AG04450 (cell line): Measurements from ENCODE around the gene CDK17. TPM values are rescaled to one million over a fixed set of nuclear protein-coding genes. Genes with fewer than 3 reads are reported as not detected.

Experiments used
- CTCF ChIA-PET: fragments of 300-600, 350-600 bp; formaldehyde crosslinking; extraction: SDS; loops from one replicate; lab custom pipeline; 2022; ENCODE audit warnings: antibody characterized with exemption, inconsistent platforms; lab: Charles Lee
- POLR2A ChIA-PET: fragments of 350-600 bp; formaldehyde crosslinking; extraction: SDS; loops from one replicate; lab custom pipeline; 2021; ENCODE audit warnings: antibody characterized with exemption, inconsistent platforms; lab: Yijun Ruan, JAX
- DNase-seq: peaks from one replicate; pipeline ENCODE4 v3.0.0-alpha.2; 2011; ENCODE audit warnings: low read depth, low spot score
- H3K27ac ChIP-seq: one replicate; pipeline ENCODE4 v1.5.1; 2012; ENCODE audit warnings: low read depth, low read length, control low read depth
- H3K27me3 ChIP-seq: one replicate; pipeline ENCODE4 v1.6.0; 2012; ENCODE audit warnings: low read length; ENCODE audit not compliant: control insufficient read depth, insufficient read depth
- H3K4me3 ChIP-seq: 2 replicates; pipeline ENCODE4 v1.5.1; 2011; ENCODE audit warnings: mild to moderate bottlenecking, low read depth, low read length, control low read depth
- H3K9me3 ChIP-seq: 2 replicates; pipeline ENCODE4 v1.5.1; 2012; ENCODE audit warnings: low read length; ENCODE audit not compliant: control insufficient read depth, insufficient read depth
- polyA plus RNA-seq: library from polyadenylated mRNA; depleted of rRNA; stranded (reverse); fragments of >200 nt; gene quantifications from 2 replicates; pipeline ENCODE4 v1.2.3, GENCODE V29; 2011
- TF ChIP-seq, protein P1 (sequence below): IDR thresholded peaks from 2 replicates; pipeline ENCODE4 v1.5.1; 2011; ENCODE audit warnings: low read depth, low read length, control low read depth, inconsistent platforms

The CDK17 gene
- polyA plus RNA-seq, 1 experiment: 67.8 TPM

DNA sequence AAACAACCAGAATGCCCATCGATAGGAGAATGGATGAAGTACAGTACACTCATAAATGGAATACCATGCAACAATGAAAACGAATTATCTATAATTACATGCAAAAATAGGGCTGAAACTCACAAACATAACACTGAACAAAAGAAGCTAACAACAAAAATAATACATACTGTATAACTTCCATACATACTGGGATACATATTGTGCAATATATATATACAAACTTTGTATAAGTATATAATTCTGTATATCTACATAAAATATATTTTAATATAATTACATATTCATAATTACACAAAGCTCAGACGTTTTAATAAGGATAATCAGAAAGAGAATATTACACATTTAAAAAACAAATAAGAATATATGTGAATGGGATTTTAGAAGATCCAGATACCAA is 90.2 kb downstream of the CDK17 start:
- POLR2A ChIA-PET: no interaction called here
- Histone ChIP-seq H3K9me3 (no peaks in the 10 kb centered on the region), H3K27ac (no peak overlapping the region), H3K27me3 (no peaks in the 10 kb centered on the region), H3K4me3 (no peak overlapping the region)
- DNase-seq: no peak
- CTCF ChIA-PET: no interaction called here
- TF ChIP-seq, protein P1, sequence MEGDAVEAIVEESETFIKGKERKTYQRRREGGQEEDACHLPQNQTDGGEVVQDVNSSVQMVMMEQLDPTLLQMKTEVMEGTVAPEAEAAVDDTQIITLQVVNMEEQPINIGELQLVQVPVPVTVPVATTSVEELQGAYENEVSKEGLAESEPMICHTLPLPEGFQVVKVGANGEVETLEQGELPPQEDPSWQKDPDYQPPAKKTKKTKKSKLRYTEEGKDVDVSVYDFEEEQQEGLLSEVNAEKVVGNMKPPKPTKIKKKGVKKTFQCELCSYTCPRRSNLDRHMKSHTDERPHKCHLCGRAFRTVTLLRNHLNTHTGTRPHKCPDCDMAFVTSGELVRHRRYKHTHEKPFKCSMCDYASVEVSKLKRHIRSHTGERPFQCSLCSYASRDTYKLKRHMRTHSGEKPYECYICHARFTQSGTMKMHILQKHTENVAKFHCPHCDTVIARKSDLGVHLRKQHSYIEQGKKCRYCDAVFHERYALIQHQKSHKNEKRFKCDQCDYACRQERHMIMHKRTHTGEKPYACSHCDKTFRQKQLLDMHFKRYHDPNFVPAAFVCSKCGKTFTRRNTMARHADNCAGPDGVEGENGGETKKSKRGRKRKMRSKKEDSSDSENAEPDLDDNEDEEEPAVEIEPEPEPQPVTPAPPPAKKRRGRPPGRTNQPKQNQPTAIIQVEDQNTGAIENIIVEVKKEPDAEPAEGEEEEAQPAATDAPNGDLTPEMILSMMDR: no peak

- TF ChIP-seq, protein P1: no peak
- Histone ChIP-seq H3K9me3 (no peaks in the 10 kb centered on the region), H3K27ac (no peak overlapping the region), H3K27me3 (no peaks in the 10 kb centered on the region), H3K4me3 (no peak overlapping the region)
- DNase-seq: no peak
- ChIA-PET POLR2A (no interaction called here), CTCF (no interaction called here)
Measured at GRCh38 chr12:96308881-96309280, 91.4 kb downstream of the CDK17 start.

DNA sequence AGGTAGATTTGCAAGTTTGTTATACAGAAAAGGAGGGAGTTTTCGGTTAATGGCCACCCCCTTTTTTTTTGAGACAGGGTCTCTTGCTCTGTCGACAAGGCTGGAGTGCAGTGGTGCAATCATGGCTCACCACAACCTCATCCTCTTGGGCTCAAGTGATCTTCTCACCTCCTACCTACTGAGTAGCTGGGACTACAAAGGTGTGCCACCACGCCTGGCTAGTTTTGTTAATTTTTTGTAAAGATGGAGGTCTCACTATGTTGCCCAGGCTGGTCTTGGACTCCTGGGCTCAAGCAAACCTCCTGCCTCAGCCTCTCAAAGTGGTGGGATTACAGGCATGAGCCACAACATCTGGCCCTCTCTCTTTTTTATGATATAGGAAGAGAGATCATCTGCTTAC is 94.6 kb downstream of the CDK17 start:
- TF ChIP-seq, protein P1: no peak
- DNase-seq: no peak
- POLR2A ChIA-PET: no interaction called here
- CTCF ChIA-PET: interaction anchor here (0.6 kb wide), 1 partner anchor 607 kb away, joined by 3 read pairs; no protein-coding TSS in a partner anchor
- Histone ChIP-seq H3K9me3 (no peaks in the 10 kb centered on the region), H3K27me3 (no peaks in the 10 kb centered on the region), H3K4me3 (no peak overlapping the region), H3K27ac (no peak overlapping the region)

- TF ChIP-seq, protein P1: no peak
- DNase-seq: no peak
- Histone ChIP-seq H3K4me3 (no peak overlapping the region), H3K9me3 (no peaks in the 10 kb centered on the region), H3K27ac (no peak overlapping the region), H3K27me3 (no peaks in the 10 kb centered on the region)
- ChIA-PET CTCF (interaction anchor here (1.0 to 1.4 kb wide), 2 partner anchors 98 to 213 kb away, joined by 5 read pairs; no protein-coding TSS in a partner anchor), POLR2A (no interaction called here)
Measured at GRCh38 chr12:96303653-96304052, 96.6 kb downstream of the CDK17 start.

DNA sequence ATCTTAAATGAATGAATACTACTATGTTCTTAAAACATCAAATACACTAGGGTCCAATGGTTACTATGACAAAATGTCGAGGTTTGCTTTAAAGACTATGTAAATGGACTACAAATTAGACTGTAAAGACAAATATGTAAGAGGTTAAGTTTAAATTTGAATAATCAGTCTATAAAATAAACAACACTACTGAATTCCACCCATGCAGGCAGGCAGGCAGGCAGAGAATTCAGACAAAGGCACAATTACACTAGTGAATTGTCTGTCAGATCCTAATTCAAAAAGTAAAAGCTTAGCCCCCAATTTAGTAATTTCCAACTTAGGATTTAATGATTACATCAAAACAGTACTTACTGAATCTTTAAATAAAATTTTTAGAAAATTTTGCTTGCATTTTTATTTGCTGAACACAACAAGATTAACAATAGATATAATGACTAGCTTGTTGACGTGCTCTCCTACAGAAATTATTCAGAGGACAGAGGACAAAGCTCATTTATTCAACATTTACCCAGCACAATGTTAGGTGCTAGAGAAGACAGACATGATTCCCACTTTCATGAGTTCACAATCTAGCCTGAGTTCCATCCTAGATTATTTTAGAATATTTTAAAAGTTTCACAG is 97.4 kb downstream of the CDK17 start:
- Histone ChIP-seq H3K4me3 (no peak overlapping the region), H3K27me3 (no peaks in the 10 kb centered on the region), H3K27ac (no peak overlapping the region), H3K9me3 (no peaks in the 10 kb centered on the region)
- POLR2A ChIA-PET: no interaction called here
- TF ChIP-seq, protein P1: no peak
- CTCF ChIA-PET: interaction anchor here (0.9 to 1.4 kb wide), 3 partner anchors 88 to 214 kb away, joined by 5 read pairs; no protein-coding TSS in a partner anchor
- DNase-seq: no peak
